HCT116 (cell line): ENCODE results near the gene FOXL2NB. TPM values are rescaled to one million over a fixed set of nuclear protein-coding genes. Genes with fewer than 3 reads are reported as not detected.

ENCODE experiments used
- ATAC-seq: fragments of 200-7000 bp; cut with Tn5 transposase; 2 replicates; pipeline ENCODE4 v1.9.1; 2020; ENCODE audit warnings: mild to moderate bottlenecking, moderate library complexity
- BruUV-seq: library from RNA; stranded (reverse); fragments of 400-500 nt; replicated peaks from 2 replicates; lab custom pipeline; 2021; lab: Mats Ljungman, UMichigan
- CTCF ChIA-PET: fragments of 300-600 bp; sonication (Branson Sonifier 250); formaldehyde crosslinking; loops from one replicate; lab custom pipeline; 2021; ENCODE audit warnings: antibody characterized with exemption; lab: Charles Lee
- POLR2A ChIA-PET: fragments of 300-600, 350-600 bp; sonication (Branson Sonifier 250); formaldehyde crosslinking; loops from one replicate; lab custom pipeline; 2021; ENCODE audit warnings: antibody characterized with exemption; lab: Charles Lee
- RAD21 ChIA-PET, 2 experiments: fragments of 300-600 bp; sonication (Branson Sonifier 250); formaldehyde crosslinking; loops; one replicate each; lab custom pipeline; 2023; ENCODE audit warnings: low total read pairs in 2 of 2; ENCODE audit not compliant: uncharacterized antibody in 2 of 2, unreplicated experiment in 2 of 2, low non-redundant PET in 1 of 2; lab: Charles Lee
- DNase-seq: peaks from one replicate; pipeline ENCODE4 v3.0.0-alpha.2; 2010; ENCODE audit warnings: low read depth, low spot score
- H2AFZ ChIP-seq: fragments of 200-600 bp; shearing (Covaris generic), sonication (generic); 2 replicates; pipeline ENCODE4 v1.6.1; 2017; ENCODE audit warnings: low read depth, mixed run types, mixed read lengths, antibody characterized with exemption, low read length; ENCODE audit not compliant: poor library complexity, severe bottlenecking
- H3K27ac ChIP-seq: 2 replicates; pipeline ENCODE4 v1.5.1; 2012; ENCODE audit warnings: low read depth, low read length
- H3K27me3 ChIP-seq: fragments of 200-600 bp; sonication (generic); 2 replicates; pipeline ENCODE4 v1.6.1; 2016; ENCODE audit warnings: mixed run types, low read length, mixed read lengths; ENCODE audit not compliant: insufficient read depth
- H3K36me3 ChIP-seq, 2 experiments: fragments of 200-500 bp in 1 of 2; fragments of 200-600 bp in 1 of 2; sonication (Bioruptor generic) in 1 of 2; sonication (generic) in 1 of 2; 2 replicates each; pipeline versions ENCODE4 v1.5.1 to v1.6.1; 2014 to 2016; ENCODE audit warnings: low read length in 2 of 2, inconsistent platforms in 1 of 2, mixed read lengths in 1 of 2, mixed run types in 1 of 2; ENCODE audit not compliant: insufficient read depth in 2 of 2, control insufficient read depth in 1 of 2
- H3K4me1 ChIP-seq, 2 experiments: fragments of 200-600 bp in 1 of 2; sonication (generic) in 1 of 2; 2 replicates each; pipeline versions ENCODE4 v1.5.1 to v1.6.1; 2012 to 2017; ENCODE audit warnings: low read length in 2 of 2, inconsistent platforms in 1 of 2, mild to moderate bottlenecking in 1 of 2, mixed read lengths in 1 of 2, mixed run types in 1 of 2, moderate library complexity in 1 of 2; ENCODE audit not compliant: insufficient read depth in 2 of 2, control insufficient read depth in 1 of 2
- H3K4me2 ChIP-seq: fragments of 200-600 bp; sonication (generic); 2 replicates; pipeline ENCODE4 v1.6.1; 2017; ENCODE audit warnings: mixed run types, low read length, mixed read lengths
- H3K4me3 ChIP-seq, 2 experiments: fragments of 200-600 bp in 1 of 2; sonication (generic) in 1 of 2; replicated peaks in 1 of 2; 2 replicates each; pipeline ENCODE4 v1.5.1; 2011 to 2016; ENCODE audit warnings: low read length in 2 of 2, control low read depth in 1 of 2, low read depth in 1 of 2, mild to moderate bottlenecking in 1 of 2, mixed read lengths in 1 of 2, mixed run types in 1 of 2
- H3K79me2 ChIP-seq: fragments of 200-600 bp; sonication (generic); 2 replicates; pipeline ENCODE4 v1.6.1; 2017; ENCODE audit warnings: mild to moderate bottlenecking, mixed run types, low read length, moderate library complexity, mixed read lengths; ENCODE audit not compliant: insufficient read depth
- H3K9ac ChIP-seq: fragments of 200-600 bp; sonication (generic); 2 replicates; pipeline ENCODE4 v1.6.1; 2016; ENCODE audit warnings: low read length, mixed read lengths
- H3K9me2 ChIP-seq: fragments of 200-600 bp; sonication (generic), shearing (Covaris generic); 2 replicates; pipeline ENCODE4 v1.6.1; 2017; ENCODE audit warnings: mixed run types, mild to moderate bottlenecking, moderate library complexity; ENCODE audit not compliant: insufficient read depth
- H3K9me3 ChIP-seq, 2 experiments: fragments of 200-500 bp in 1 of 2; fragments of 200-600 bp in 1 of 2; sonication (Bioruptor generic) in 1 of 2; sonication (generic) in 1 of 2; 2 replicates each; pipeline ENCODE4 v1.6.1; 2014 to 2017; ENCODE audit warnings: low read length in 2 of 2, mixed read lengths in 2 of 2, inconsistent platforms in 1 of 2, low read depth in 1 of 2, mild to moderate bottlenecking in 1 of 2, mixed run types in 1 of 2, moderate library complexity in 1 of 2; ENCODE audit not compliant: control insufficient read depth in 1 of 2, insufficient read depth in 1 of 2
- H4K20me1 ChIP-seq: fragments of 200-600 bp; sonication (generic), shearing (Covaris generic); 2 replicates; pipeline ENCODE4 v1.6.1; 2017; ENCODE audit warnings: mixed run types, mild to moderate bottlenecking, moderate library complexity; ENCODE audit not compliant: insufficient read depth
- ATF3 ChIP-seq: IDR thresholded peaks from 2 replicates; pipeline ENCODE4 v1.6.1; 2012
- CEBPB ChIP-seq: IDR thresholded peaks from 2 replicates; pipeline ENCODE4 v1.6.1; 2012; ENCODE audit warnings: low read depth
- CTCF ChIP-seq, 3 experiments: fragments of 200-600 bp in 1 of 3; sonication (generic) in 1 of 3; IDR thresholded peaks in 2 of 3; conservative IDR thresholded peaks in 1 of 3; 2 replicates each; pipeline ENCODE4 v1.5.1; 2012 to 2017; ENCODE audit warnings: low read depth in 2 of 3, low read length in 2 of 3, antibody characterized with exemption in 1 of 3, borderline replicate concordance in 1 of 3, control low read depth in 1 of 3, mild to moderate bottlenecking in 1 of 3, mixed read lengths in 1 of 3, mixed run types in 1 of 3, moderate library complexity in 1 of 3; ENCODE audit not compliant: insufficient read depth in 1 of 3
- ELF1 ChIP-seq: IDR thresholded peaks from 2 replicates; pipeline ENCODE4 v1.6.1; 2012; ENCODE audit warnings: low read depth, borderline replicate concordance
- EZH2phosphoT487 ChIP-seq: fragments of 200-600 bp; IDR thresholded peaks from 2 replicates; pipeline ENCODE4 v1.6.1; 2018; ENCODE audit warnings: antibody characterized with exemption, borderline replicate concordance
- JUND ChIP-seq: IDR thresholded peaks from 2 replicates; pipeline ENCODE4 v1.6.1; 2012
- MAX ChIP-seq: IDR thresholded peaks from 2 replicates; pipeline ENCODE4 v1.6.1; 2012
- POLR2AphosphoS5 ChIP-seq: IDR thresholded peaks from 2 replicates; pipeline ENCODE4 v1.6.1; 2011; ENCODE audit warnings: mild to moderate bottlenecking, low read depth, low read length, moderate library complexity
- REST ChIP-seq: IDR thresholded peaks from 2 replicates; pipeline ENCODE4 v1.6.1; 2012; ENCODE audit warnings: low read depth
- SIN3A ChIP-seq: IDR thresholded peaks from 2 replicates; pipeline ENCODE4 v1.6.1; 2012; ENCODE audit warnings: low read depth
- SP1 ChIP-seq: IDR thresholded peaks from 2 replicates; pipeline ENCODE4 v1.6.1; 2012; ENCODE audit warnings: low read depth
- SRF ChIP-seq: IDR thresholded peaks from 2 replicates; pipeline ENCODE4 v1.6.1; 2012; ENCODE audit warnings: low read depth
- ZFX ChIP-seq: fragments of 450-650 bp; IDR thresholded peaks from 2 replicates; pipeline ENCODE4 v1.6.1; 2017
- ZNF274 ChIP-seq: fragments of 200-500 bp; sonication (Bioruptor generic); IDR thresholded peaks from 2 replicates; pipeline ENCODE4 v1.6.1; 2014; ENCODE audit warnings: mild to moderate bottlenecking, low read depth, low read length, inconsistent platforms
- intact Hi-C: fragments of 100-400 bp; cut with micrococcal nuclease; formaldehyde crosslinking; loops from 2 replicates; pipeline ENCODE4 v1.10.0; 2022
- total RNA-seq: library from RNA; stranded (reverse); gene quantifications from one replicate; pipeline ENCODE4 v1.2.1, GENCODE V29; 2021; ENCODE audit not compliant: unreplicated experiment

FOXL2NB gene
- total RNA-seq, 1 experiment from 2014 or later: 0.93 TPM

GRCh38 chr3:138940446-138940845, 6.6 kb upstream of the FOXL2NB start:
- RAD21 ChIA-PET: no interaction called here

More at GRCh38 chr3:138940446-138940845, 6.6 kb upstream of the FOXL2NB start:
- no peak overlapping the region for H3K4me3 ChIP-seq
- no peaks in the 10 kb centered on the region for H3K9me3 ChIP-seq
- H3K4me2 ChIP-seq: no peak overlapping the region
- no peak overlapping the region for H3K27ac ChIP-seq
- intact Hi-C loops: no loop called here
- H3K9me2 ChIP-seq: no peaks in the 10 kb centered on the region
- DNase-seq: no peak
- ChIA-PET POLR2A (no interaction called here), CTCF (interaction anchor here (1.0 to 2.1 kb wide), 4 partner anchors 25 to 414 kb away, joined by 3 to 7 read pairs (median 6); no protein-coding TSS in a partner anchor)
- no peaks in the 10 kb centered on the region for H3K79me2 ChIP-seq
- H2AFZ ChIP-seq: no peak overlapping the region
- no peaks in the 10 kb centered on the region for H3K27me3 ChIP-seq
- TF ChIP-seq SRF (no peak), POLR2AphosphoS5 (no peak), ZFX (no peak), JUND (no peak), SIN3A (no peak), CTCF (IDR thresholded peaks at IDR 0.05 in 2 of 3, conservative IDR thresholded peaks at IDR 0.05 in 1 of 3; ENCODE audit: borderline replicate concordance in 1 of 3, insufficient read depth in 1 of 3, low read depth in 2 of 3, low read length in 2 of 3) (no peak), ELF1 (no peak), ZNF274 (no peak), EZH2phosphoT487 (no peak), REST (no peak), CEBPB (no peak), MAX (no peak), ATF3 (no peak), SP1 (no peak)
- H3K4me1 ChIP-seq: peaks cover 4 to 16% of the 10 kb centered on the region in 2 experiments; a peak in 3 of 4 replicates
- no TSS peak for BruUV-seq
- H4K20me1 ChIP-seq: no peaks in the 10 kb centered on the region
- ATAC-seq: no peak
- no peaks in the 10 kb centered on the region for H3K36me3 ChIP-seq
- no peak overlapping the region for H3K9ac ChIP-seq
